Measurements from ENCODE around the gene EFNA3. TPM values are rescaled to one million over a fixed set of nuclear protein-coding genes. Genes with fewer than 3 reads are reported as not detected.
A peak's percentile ranks its signal among the peaks of the same experiment; 100 is the strongest.

The EFNA3 gene
- total RNA-seq, 1 experiment from 2014 or later, result 12.5 TPM

DNA sequence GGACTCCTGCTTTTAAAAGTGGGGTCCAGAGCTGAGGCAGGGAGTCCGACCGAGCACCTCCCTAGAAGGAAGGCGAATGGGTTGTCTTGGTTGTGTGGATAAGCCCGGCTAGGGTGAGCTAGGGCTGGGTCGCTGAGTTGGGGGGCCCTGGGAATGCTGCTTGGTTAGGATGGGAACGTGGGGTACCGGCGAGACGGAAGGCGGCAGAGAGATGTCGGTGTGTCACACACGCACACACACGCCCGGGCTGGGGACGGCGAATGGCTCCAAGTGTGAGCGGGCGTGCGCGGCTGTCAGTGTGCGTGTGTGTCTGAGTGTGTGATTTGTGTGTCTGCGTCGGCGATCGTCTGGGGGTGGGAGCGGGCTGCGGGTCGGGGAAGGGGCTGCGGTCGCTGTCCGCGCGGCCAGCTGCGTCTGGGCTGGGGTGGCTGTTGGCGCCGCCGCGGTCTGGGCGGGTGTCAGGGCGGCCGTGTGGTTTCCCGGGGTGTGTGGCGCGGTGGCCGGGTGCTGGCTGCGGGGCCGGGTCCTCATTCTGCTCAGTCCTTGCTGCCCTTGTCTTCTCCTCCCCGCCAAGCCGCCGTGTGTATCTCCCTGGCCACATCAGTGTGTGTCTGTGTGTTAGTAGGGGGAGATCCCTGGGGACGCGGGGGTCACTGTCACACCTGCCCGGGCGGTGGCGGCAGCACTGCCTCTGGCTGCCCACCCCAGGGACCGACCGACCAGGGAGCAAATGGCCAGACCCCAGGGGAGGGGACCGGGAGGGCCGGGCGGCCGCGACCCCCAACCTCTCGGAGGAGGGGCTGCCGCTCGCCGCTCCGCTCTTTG lies 1.1 kb downstream of the EFNA3 start (continued):
- no peak for TF ChIP-seq MYBL2 (CRISPR knock-in tag; IDR thresholded peaks at IDR 0.05)
- TF ChIP-seq ZBTB21 (CRISPR knock-in tag; IDR thresholded peaks at IDR 0.05; ENCODE audit: borderline replicate concordance), result no peak
- no peak for TF ChIP-seq ZNF263 (CRISPR knock-in tag; IDR thresholded peaks at IDR 0.05; ENCODE audit: low read depth)
- no peak for TF ChIP-seq NFATC4 (CRISPR knock-in tag; IDR thresholded peaks at IDR 0.05)
- TF ChIP-seq, protein P1, sequence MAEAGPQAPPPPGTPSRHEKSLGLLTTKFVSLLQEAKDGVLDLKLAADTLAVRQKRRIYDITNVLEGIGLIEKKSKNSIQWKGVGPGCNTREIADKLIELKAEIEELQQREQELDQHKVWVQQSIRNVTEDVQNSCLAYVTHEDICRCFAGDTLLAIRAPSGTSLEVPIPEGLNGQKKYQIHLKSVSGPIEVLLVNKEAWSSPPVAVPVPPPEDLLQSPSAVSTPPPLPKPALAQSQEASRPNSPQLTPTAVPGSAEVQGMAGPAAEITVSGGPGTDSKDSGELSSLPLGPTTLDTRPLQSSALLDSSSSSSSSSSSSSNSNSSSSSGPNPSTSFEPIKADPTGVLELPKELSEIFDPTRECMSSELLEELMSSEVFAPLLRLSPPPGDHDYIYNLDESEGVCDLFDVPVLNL (CRISPR knock-in tag; IDR thresholded peaks at IDR 0.05; ENCODE audit: borderline replicate concordance, low read depth), result no peak
- TF ChIP-seq, protein P2, sequence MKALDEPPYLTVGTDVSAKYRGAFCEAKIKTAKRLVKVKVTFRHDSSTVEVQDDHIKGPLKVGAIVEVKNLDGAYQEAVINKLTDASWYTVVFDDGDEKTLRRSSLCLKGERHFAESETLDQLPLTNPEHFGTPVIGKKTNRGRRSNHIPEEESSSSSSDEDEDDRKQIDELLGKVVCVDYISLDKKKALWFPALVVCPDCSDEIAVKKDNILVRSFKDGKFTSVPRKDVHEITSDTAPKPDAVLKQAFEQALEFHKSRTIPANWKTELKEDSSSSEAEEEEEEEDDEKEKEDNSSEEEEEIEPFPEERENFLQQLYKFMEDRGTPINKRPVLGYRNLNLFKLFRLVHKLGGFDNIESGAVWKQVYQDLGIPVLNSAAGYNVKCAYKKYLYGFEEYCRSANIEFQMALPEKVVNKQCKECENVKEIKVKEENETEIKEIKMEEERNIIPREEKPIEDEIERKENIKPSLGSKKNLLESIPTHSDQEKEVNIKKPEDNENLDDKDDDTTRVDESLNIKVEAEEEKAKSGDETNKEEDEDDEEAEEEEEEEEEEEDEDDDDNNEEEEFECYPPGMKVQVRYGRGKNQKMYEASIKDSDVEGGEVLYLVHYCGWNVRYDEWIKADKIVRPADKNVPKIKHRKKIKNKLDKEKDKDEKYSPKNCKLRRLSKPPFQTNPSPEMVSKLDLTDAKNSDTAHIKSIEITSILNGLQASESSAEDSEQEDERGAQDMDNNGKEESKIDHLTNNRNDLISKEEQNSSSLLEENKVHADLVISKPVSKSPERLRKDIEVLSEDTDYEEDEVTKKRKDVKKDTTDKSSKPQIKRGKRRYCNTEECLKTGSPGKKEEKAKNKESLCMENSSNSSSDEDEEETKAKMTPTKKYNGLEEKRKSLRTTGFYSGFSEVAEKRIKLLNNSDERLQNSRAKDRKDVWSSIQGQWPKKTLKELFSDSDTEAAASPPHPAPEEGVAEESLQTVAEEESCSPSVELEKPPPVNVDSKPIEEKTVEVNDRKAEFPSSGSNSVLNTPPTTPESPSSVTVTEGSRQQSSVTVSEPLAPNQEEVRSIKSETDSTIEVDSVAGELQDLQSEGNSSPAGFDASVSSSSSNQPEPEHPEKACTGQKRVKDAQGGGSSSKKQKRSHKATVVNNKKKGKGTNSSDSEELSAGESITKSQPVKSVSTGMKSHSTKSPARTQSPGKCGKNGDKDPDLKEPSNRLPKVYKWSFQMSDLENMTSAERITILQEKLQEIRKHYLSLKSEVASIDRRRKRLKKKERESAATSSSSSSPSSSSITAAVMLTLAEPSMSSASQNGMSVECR (CRISPR knock-in tag; IDR thresholded peaks at IDR 0.05; ENCODE audit: borderline replicate concordance), result no peak
- TF ChIP-seq EMX1 (CRISPR knock-in tag; IDR thresholded peaks at IDR 0.05), result no peak
- TF ChIP-seq NFYB (CRISPR knock-in tag; conservative IDR thresholded peaks at IDR 0.05; ENCODE audit: low read depth), result 0 out of 2 replicates have a peak, but pooled peaks have one; percentile 4
- TF ChIP-seq, protein P3, sequence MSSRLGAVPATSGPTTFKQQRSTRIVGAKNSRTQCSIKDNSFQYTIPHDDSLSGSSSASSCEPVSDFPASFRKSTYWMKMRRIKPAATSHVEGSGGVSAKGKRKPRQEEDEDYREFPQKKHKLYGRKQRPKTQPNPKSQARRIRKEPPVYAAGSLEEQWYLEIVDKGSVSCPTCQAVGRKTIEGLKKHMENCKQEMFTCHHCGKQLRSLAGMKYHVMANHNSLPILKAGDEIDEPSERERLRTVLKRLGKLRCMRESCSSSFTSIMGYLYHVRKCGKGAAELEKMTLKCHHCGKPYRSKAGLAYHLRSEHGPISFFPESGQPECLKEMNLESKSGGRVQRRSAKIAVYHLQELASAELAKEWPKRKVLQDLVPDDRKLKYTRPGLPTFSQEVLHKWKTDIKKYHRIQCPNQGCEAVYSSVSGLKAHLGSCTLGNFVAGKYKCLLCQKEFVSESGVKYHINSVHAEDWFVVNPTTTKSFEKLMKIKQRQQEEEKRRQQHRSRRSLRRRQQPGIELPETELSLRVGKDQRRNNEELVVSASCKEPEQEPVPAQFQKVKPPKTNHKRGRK (CRISPR knock-in tag; IDR thresholded peaks at IDR 0.05; ENCODE audit: borderline replicate concordance), result no peak
- peak; percentile 53; the same call in 1 of the 2 replicates for TF ChIP-seq ZNF423 (CRISPR knock-in tag; IDR thresholded peaks at IDR 0.05)
- TF ChIP-seq FOXJ3 (CRISPR knock-in tag; IDR thresholded peaks at IDR 0.05; ENCODE audit: borderline replicate concordance), result no peak
- TF ChIP-seq, protein P4, sequence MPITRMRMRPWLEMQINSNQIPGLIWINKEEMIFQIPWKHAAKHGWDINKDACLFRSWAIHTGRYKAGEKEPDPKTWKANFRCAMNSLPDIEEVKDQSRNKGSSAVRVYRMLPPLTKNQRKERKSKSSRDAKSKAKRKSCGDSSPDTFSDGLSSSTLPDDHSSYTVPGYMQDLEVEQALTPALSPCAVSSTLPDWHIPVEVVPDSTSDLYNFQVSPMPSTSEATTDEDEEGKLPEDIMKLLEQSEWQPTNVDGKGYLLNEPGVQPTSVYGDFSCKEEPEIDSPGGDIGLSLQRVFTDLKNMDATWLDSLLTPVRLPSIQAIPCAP (CRISPR knock-in tag; IDR thresholded peaks at IDR 0.05), result no peak
- TF ChIP-seq, protein P5, sequence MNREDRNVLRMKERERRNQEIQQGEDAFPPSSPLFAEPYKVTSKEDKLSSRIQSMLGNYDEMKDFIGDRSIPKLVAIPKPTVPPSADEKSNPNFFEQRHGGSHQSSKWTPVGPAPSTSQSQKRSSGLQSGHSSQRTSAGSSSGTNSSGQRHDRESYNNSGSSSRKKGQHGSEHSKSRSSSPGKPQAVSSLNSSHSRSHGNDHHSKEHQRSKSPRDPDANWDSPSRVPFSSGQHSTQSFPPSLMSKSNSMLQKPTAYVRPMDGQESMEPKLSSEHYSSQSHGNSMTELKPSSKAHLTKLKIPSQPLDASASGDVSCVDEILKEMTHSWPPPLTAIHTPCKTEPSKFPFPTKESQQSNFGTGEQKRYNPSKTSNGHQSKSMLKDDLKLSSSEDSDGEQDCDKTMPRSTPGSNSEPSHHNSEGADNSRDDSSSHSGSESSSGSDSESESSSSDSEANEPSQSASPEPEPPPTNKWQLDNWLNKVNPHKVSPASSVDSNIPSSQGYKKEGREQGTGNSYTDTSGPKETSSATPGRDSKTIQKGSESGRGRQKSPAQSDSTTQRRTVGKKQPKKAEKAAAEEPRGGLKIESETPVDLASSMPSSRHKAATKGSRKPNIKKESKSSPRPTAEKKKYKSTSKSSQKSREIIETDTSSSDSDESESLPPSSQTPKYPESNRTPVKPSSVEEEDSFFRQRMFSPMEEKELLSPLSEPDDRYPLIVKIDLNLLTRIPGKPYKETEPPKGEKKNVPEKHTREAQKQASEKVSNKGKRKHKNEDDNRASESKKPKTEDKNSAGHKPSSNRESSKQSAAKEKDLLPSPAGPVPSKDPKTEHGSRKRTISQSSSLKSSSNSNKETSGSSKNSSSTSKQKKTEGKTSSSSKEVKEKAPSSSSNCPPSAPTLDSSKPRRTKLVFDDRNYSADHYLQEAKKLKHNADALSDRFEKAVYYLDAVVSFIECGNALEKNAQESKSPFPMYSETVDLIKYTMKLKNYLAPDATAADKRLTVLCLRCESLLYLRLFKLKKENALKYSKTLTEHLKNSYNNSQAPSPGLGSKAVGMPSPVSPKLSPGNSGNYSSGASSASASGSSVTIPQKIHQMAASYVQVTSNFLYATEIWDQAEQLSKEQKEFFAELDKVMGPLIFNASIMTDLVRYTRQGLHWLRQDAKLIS (CRISPR knock-in tag; IDR thresholded peaks at IDR 0.05; ENCODE audit: borderline replicate concordance), result no peak
